Lung (tissue), 12 donors: ENCODE results near the gene ART1. TPM values are rescaled to one million over a fixed set of nuclear protein-coding genes. Genes with fewer than 3 reads are reported as not detected.
A peak's percentile ranks its signal among the peaks of the same experiment; 100 is the strongest.

Source experiments
- ATAC-seq: fragments of 200-7000 bp; cut with Tn5 transposase; one replicate; pipeline ENCODE4 v1.9.1; 2020; ENCODE audit warnings: moderate number of reproducible peaks; ENCODE audit not compliant: insufficient read depth, low FRiP score
- DNase-seq, 3 donors: peaks; one replicate each; pipeline ENCODE4 v3.0.0-alpha.2; 2013 to 2017
- H3K27ac ChIP-seq, 2 donors: one replicate each; pipeline ENCODE4 v1.5.1; 2013; ENCODE audit warnings: mild to moderate bottlenecking in 2 of 2, moderate library complexity in 2 of 2, control low read depth in 1 of 2, inconsistent platforms in 1 of 2, low read depth in 1 of 2, low read length in 1 of 2
- H3K27me3 ChIP-seq, 3 donors: one replicate each; pipeline ENCODE4 v1.5.1; 2013; ENCODE audit warnings: low read length in 2 of 3; ENCODE audit not compliant: control insufficient read depth in 3 of 3, insufficient read depth in 3 of 3
- H3K36me3 ChIP-seq, 4 donors: one replicate each; pipeline ENCODE4 v1.5.1; 2013; ENCODE audit warnings: low read length in 4 of 4, mild to moderate bottlenecking in 1 of 4, moderate library complexity in 1 of 4; ENCODE audit not compliant: control insufficient read depth in 4 of 4, insufficient read depth in 4 of 4
- H3K4me1 ChIP-seq, 5 donors: one replicate each; pipeline ENCODE4 v1.5.1; 2013; ENCODE audit warnings: low read length in 5 of 5, mild to moderate bottlenecking in 2 of 5, moderate library complexity in 1 of 5; ENCODE audit not compliant: control insufficient read depth in 5 of 5, insufficient read depth in 5 of 5
- H3K4me3 ChIP-seq: one replicate; pipeline ENCODE4 v1.5.1; 2013; ENCODE audit warnings: mild to moderate bottlenecking, control low read depth, moderate library complexity
- H3K9ac ChIP-seq, 2 donors: one replicate each; pipeline ENCODE4 v1.5.1; 2013; ENCODE audit warnings: low read length in 2 of 2, control low read depth in 1 of 2; ENCODE audit not compliant: insufficient read depth in 1 of 2
- H3K9me3 ChIP-seq, 4 donors: one replicate each; pipeline ENCODE4 v1.5.1; 2013; ENCODE audit warnings: low read length in 3 of 4, mild to moderate bottlenecking in 1 of 4, moderate library complexity in 1 of 4; ENCODE audit not compliant: control insufficient read depth in 4 of 4, insufficient read depth in 3 of 4
- WGBS, 2 donors: extraction: QIAGEN DNeasy Blood & Tissue Kit; methylation state at CpG; one replicate each; pipeline ENCODE4 v1.1.7; 2013; 5-methylcytosine and 5-hydroxymethylcytosine counted together
- polyA plus RNA-seq, 2 donors: library from polyadenylated mRNA; stranded (reverse); fragments of 200-250 nt; gene quantifications; one replicate each; pipeline ENCODE4 v1.2.1, GENCODE V29; 2013
- total RNA-seq, 2 donors: library from RNA; depleted of rRNA in 1 of 2; stranded (reverse); fragments of >200 nt in 1 of 2; gene quantifications; one replicate each; pipeline ENCODE4 v1.2.1, GENCODE V29; 2014 to 2021
- TF ChIP-seq, protein P1 (sequence below): IDR thresholded peaks from 2 replicates; pipeline ENCODE4 v1.5.1; 2012; ENCODE audit warnings: mild to moderate bottlenecking; ENCODE audit errors: control extremely low read depth, extremely low read depth
- donor health status: control.
- donor health status: control.
- donor health status: Bipolar disorder and iron deficiency.
- donor health status: healthy.
- donor health status: DM: yes; HTN: yes; CAD: no.

ART1 gene
- total and polyA plus RNA-seq, 4 donors, result 0.14 to 0.80 (median 0.68) TPM; not detected in 1

DNA sequence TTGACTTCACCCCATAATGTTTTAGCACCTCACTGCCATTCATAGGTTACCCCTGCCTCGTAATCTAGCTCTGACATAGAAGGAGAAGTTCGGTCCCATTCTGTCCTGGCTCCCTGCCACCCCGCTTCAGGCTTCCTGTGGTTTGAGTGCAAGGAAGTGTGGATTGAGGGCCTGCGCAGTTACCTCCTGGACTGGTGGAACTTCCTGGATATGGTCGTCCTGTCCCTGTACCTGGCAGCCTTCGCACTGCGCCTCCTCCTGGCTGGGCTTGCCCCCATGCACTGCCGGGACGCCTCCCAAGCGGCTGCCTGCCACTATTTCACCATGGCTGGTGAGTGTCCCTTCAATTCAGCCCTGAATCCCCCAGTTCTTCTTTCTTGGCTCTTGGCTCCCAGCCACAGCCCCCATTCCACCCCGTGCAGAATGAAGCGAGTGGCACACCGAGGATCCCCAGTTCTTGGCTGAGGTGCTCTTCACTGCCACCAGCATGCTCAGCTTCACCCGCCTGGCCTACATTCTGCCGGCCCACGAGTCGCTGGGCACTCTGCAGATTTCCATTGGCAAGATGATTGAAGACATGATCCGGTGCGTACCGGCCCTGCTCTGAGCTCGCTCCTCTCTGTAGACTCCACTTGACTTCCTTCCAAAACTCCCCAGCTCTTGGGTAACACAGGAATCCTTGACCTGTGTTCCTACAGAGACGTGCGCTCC, 18.5 kb upstream of the ART1 start:
- ATAC-seq (peak; percentile 46), DNase-seq (no peak)
- Histone ChIP-seq H3K9me3 (no peaks in the 10 kb centered on the region), H3K4me1 (no peaks in the 10 kb centered on the region), H3K4me3 (no peak overlapping the region), H3K27me3 (no peaks in the 10 kb centered on the region), H3K9ac (no peak overlapping the region), H3K36me3 (no peaks in the 10 kb centered on the region), H3K27ac (no peak overlapping the region)
- 33 to 59% methylated on average over 23 of the region's 23 CpGs for WGBS, 2 donors
- TF ChIP-seq, protein P1, sequence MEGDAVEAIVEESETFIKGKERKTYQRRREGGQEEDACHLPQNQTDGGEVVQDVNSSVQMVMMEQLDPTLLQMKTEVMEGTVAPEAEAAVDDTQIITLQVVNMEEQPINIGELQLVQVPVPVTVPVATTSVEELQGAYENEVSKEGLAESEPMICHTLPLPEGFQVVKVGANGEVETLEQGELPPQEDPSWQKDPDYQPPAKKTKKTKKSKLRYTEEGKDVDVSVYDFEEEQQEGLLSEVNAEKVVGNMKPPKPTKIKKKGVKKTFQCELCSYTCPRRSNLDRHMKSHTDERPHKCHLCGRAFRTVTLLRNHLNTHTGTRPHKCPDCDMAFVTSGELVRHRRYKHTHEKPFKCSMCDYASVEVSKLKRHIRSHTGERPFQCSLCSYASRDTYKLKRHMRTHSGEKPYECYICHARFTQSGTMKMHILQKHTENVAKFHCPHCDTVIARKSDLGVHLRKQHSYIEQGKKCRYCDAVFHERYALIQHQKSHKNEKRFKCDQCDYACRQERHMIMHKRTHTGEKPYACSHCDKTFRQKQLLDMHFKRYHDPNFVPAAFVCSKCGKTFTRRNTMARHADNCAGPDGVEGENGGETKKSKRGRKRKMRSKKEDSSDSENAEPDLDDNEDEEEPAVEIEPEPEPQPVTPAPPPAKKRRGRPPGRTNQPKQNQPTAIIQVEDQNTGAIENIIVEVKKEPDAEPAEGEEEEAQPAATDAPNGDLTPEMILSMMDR, result no peak

DNA sequence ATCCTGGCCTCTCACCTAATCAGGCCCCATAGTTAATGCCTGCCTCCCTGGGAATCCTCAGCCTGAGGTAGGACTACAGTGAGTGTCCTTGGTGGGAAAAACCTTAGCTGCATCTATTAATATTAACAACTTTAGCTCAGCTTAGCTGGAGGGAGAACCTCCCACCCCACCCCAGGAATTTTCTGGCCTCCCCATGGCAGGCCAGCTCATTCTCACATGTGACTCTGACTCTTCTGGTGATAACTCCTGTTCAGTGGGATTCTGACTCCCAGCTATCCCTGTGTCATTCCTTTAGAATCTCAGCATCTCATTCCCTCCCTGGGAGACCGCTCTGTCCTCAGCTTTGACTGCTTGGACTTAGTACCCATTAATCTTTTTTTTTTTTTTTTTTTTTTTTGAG, 17.6 kb upstream of the ART1 start:
- ATAC-seq, result no peak
- DNase-seq, result no peak
- H3K9me3 ChIP-seq, result no peaks in the 10 kb centered on the region
- no peak overlapping the region for H3K9ac ChIP-seq
- no peaks in the 10 kb centered on the region for H3K4me1 ChIP-seq
- no peak overlapping the region for H3K27ac ChIP-seq
- no peak overlapping the region for H3K4me3 ChIP-seq
- 87 to 100% methylated on average over 1 of the region's 1 CpG for WGBS, 2 donors
- no peaks in the 10 kb centered on the region for H3K36me3 ChIP-seq
- no peaks in the 10 kb centered on the region for H3K27me3 ChIP-seq
- TF ChIP-seq, protein P1, result no peak

DNA sequence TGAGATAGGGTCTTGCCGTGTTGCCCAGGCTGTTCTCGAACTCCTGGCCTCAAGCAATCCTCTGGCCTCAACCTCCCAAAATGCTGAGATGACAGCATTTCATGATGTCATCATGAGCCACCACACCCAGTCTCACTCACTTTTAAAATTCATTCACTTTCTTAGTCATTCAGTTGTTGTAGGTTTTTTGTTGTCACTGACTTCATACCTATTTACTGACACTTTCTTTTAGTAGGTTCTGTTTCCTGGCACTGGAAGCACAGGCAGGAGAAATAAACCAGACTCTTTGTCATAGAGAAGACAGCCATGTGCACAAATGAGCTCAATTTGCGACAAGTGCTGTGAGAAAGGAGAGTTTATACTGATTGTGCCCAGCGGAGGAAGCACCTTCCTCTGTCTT, 13.6 kb upstream of the ART1 start:
- Histone ChIP-seq H3K36me3 (no peaks in the 10 kb centered on the region), H3K9ac (no peak overlapping the region), H3K27me3 (no peaks in the 10 kb centered on the region), H3K4me1 (no peaks in the 10 kb centered on the region), H3K4me3 (no peak overlapping the region), H3K27ac (no peak overlapping the region), H3K9me3 (peaks cover 0 to 2% (median 0%) of the 10 kb centered on the region in 4 donors)
- no peak for ATAC-seq
- TF ChIP-seq, protein P1, result no peak
- 93 to 100% methylated on average over 4 of the region's 4 CpGs for WGBS, 2 donors
- no peak for DNase-seq
